Measurements from ENCODE around the gene HTR6.
A peak's percentile ranks its signal among the peaks of the same experiment; 100 is the strongest.

Gene HTR6

GRCh38 chr1:19654386-19654785 lies 10.3 kb upstream of the HTR6 start:
- intact Hi-C loops (cut with DNase I) = loop anchor here (5.0 kb wide), 1 partner anchor 167 kb away; the partner anchor contains the start of gene CAPZB

DNA sequence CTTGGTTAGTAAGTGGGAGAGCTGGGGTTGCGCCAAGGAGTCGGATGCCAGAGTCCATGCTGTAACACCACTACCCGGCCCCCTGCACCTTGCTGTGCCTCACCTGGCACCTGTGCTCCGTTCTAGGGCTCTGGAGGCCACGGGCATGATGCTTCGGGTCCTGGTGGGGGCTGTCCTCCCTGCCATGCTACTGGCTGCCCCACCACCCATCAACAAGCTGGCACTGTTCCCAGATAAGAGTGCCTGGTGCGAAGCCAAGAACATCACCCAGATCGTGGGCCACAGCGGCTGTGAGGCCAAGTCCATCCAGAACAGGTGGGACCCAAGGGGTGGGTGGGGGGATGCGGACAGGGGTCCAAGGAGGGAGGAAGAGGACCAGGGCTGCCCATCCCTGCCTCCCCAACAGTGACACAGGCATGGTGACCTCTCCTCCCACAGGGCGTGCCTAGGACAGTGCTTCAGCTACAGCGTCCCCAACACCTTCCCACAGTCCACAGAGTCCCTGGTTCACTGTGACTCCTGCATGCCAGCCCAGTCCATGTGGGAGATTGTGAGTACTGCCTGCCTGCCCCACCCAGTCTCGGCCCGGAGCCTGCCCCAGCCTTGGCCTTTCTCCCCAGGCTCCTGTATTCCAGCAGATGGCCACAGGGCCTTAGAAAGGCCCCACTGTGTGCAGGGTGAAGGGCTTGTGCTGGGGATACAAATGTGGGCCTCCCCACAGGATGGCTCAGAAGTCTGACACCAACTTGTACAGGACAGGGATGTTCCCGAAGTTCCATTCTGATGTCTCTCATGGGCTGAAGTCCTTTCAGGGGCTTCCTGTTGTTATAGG lies 9.6 kb upstream of the HTR6 start:
- DNase-seq = peak in 2 of 10 donors; percentile 78 to 85
- intact Hi-C loops (cut with DNase I) = loop anchor here (5.0 kb wide), 1 partner anchor 168 kb away; the partner anchor contains the start of gene CAPZB

More at GRCh38 chr1:19654386-19654785, 10.3 kb upstream of the HTR6 start:
- peak in 1 of 10 donors; percentile 23 for DNase-seq

GRCh38 chr1:19655718-19656080 lies 9.0 kb upstream of the HTR6 start:
- intact Hi-C loops (cut with DNase I) = no loop called here
- peak in 2 of 10 donors; percentile 31 to 51 for DNase-seq

DNA sequence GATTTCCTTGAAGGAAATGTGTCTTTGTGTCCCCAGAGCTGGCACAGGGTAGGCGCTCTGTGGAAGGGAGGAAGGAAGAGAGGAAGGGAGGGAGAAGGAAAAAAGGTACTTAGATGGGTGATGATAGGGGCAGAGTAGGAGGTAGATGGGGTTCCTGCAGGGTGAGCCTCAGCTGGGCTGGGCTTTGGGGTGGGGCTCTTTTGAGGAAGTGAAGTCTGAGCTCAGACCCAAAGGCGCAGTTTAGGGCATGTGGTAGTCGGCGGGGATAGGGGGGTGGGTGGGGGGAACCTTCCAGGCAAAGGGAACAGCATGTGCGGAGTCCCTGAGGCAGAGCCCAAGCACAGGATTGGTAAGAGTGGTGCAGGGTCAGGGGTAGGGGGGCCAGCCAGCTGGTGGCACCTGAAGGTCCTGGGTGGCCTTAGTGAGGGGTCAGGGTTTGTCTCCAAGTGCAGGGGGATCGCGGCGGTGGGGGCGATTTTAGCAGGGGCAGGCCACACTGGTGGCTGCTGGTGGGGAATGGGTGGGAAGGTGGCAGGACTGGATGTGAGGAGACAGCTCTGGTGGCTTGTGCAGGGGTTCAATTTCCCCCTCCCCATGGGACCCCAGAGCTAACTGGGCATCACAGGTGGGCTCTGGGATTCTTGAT lies 8.4 kb upstream of the HTR6 start:
- DNase-seq = peak in 2 of 10 donors; percentile 34 to 63
- intact Hi-C loops (cut with DNase I) = no loop called here

GRCh38 chr1:19656780-19657466 lies 7.8 kb upstream of the HTR6 start:
- intact Hi-C loops (cut with DNase I) = no loop called here
- DNase-seq = peak in 2 of 10 donors; percentile 9 to 44

- intact Hi-C loops (cut with DNase I) = no loop called here
- DNase-seq = no peak
These were observed 7.2 kb upstream of the HTR6 start for GRCh38 chr1:19657511-19657910.

- intact Hi-C loops (cut with DNase I) = no loop called here
- no peak for DNase-seq
These were observed 6.5 kb upstream of the HTR6 start for GRCh38 chr1:19658186-19658585.

DNA sequence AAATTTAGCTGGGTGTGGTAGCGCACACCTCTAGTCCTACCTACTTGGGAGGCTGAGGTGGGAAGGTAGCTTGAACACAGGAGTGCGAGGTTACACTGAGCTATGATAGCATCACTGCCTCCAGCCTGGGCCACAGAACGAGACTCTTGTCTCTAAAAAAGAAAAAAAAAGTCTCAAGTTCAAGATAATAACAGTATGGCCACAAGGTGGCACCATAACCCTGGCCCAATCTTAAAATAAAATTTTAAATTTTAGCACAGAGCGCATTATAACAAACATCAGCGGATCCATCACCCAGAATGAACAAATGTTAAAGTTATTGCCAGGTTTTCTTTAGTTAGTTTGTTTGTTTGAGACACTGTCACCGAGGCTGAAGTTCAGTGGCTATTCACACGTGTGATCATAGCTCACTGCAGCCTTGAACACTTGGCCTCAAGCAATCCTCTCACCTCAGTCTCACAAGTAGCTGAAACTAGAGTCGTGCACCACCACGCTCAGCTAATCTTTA lies 2.9 kb upstream of the HTR6 start:
- intact Hi-C loops (cut with DNase I) = loop anchor here (1.0 kb wide), 1 partner anchor 43 kb away; no protein-coding TSS in a partner anchor
- DNase-seq = no peak

GRCh38 chr1:19662313-19662712 lies 2.4 kb upstream of the HTR6 start:
- intact Hi-C loops (cut with DNase I) = no loop called here
- DNase-seq = no peak

DNA sequence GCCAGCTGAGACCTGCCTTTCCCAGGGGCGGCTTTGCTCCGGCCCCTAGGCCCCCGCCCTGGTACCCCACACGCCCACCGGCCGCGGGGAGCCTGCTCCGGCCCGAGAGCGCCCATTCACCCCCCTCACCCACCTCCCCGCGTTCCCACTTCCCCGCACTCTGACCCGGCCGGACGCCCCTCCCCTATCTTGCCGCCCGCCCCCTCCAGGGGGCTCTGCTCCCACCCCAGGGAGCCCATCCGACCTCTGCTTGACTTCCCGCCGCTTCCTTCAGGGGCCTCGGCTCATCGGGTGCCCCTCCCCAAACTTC lies 466 bp downstream of the HTR6 start:
- no peak for DNase-seq
- intact Hi-C loops (cut with DNase I) = no loop called here

DNA sequence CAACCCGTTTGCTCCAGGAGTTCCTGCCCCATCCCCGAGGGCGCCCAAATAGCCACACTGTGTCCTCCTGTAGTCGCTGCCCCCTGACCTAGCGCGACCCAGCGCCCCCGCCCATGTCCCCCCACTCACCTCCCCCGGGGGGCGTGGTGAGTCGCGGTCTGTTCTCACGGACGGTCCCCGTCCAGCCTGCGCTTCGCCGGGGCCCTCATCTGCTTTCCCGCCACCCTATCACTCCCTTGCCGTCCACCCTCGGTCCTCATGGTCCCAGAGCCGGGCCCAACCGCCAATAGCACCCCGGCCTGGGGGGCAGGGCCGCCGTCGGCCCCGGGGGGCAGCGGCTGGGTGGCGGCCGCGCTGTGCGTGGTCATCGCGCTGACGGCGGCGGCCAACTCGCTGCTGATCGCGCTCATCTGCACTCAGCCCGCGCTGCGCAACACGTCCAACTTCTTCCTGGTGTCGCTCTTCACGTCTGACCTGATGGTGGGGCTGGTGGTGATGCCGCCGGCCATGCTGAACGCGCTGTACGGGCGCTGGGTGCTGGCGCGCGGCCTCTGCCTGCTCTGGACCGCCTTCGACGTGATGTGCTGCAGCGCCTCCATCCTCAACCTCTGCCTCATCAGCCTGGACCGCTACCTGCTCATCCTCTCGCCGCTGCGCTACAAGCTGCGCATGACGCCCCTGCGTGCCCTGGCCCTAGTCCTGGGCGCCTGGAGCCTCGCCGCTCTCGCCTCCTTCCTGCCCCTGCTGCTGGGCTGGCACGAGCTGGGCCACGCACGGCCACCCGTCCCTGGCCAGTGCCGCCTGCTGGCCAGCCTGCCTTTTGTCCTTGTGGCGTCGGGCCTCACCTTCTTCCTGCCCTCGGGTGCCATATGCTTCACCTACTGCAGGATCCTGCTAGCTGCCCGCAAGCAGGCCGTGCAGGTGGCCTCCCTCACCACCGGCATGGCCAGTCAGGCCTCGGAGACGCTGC lies 1.1 kb downstream of the HTR6 start:
- DNase-seq = no peak
- intact Hi-C loops (cut with DNase I) = no loop called here

DNA sequence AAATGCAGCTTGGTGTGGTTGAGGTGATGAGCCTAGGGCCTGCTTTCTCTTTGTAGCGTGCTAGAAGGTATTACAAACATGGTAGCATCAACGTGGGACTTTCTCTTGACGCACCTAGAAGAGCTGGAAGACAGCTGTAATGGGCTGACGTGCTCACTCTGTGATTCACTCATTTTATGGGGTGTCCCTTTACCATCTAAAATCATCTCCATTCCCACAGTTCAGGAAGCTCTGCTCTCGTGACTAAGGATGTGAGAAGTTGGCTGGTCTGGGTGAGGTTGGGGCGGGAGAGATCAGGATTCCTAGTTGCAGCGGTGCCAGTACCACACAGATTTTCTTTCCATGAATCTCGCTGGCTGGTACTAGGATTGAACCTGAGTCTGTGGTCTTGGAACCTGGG lies 4.2 kb downstream of the HTR6 start:
- no peak for DNase-seq
- intact Hi-C loops (cut with DNase I) = no loop called here

DNA sequence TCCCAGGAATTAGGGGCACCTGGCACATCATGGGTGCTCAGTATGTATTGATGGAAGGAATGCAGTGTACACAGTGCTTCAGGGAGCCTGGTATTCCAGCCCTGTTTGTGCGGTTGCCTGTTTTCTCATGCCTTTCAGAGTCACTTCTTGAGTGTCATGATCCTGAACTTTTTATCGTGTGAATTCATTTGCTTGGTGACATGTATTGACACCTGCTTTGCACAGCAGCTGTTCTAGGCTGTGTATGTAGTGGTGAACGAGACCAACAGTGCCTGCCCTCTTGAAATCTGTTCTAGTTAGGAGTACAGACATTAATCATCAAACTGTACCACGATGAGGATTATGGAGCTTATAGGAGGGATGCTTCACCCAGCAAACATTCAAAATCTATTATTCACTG lies 6.1 kb downstream of the HTR6 start:
- no peak for DNase-seq
- intact Hi-C loops (cut with DNase I) = no loop called here

DNA sequence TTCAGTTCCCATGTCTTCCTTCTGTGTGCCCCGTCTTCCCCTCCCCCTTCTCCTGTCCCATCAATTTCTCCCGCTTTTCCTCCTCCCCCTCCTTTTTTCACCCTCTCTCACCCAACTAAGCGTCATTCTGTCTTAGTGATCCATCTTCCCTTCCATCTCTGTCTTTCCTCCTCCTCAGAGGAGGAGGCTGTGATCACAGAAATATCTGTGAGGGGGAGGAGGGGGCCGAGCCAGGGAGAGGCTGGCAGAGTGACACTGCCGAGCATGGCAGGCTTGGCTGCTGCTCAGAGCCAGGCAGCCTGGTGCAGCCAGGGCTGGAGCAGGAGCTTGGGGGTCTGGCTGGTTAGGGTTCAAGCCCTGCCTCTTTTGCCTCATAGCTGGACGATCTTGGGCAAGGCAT lies 7.6 kb downstream of the HTR6 start:
- intact Hi-C loops (cut with DNase I) = no loop called here
- DNase-seq = peak in 6 of 10 donors; percentile 31 to 91 (median 72)

DNA sequence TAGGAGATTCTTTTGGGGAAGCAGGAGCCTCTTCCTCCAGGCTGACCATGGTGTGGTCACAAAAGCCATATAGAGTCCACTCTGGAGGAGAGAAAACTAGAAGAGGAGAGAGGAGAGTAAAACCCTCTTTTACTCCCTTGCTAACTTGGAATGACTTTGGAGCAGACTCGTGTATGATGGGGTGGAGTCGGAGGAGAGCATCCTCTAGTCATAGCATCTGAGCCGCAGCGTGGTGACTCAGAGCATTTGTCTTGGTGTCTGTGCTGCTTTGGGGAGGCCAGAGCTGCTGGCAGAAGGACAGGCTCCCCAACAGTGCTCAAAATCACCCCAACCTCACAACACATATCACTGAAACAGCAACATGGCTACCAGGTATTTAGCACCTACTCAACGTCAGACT lies 11.1 kb downstream of the HTR6 start:
- DNase-seq = peak in 1 of 10 donors; percentile 47
- intact Hi-C loops (cut with DNase I) = no loop called here

DNA sequence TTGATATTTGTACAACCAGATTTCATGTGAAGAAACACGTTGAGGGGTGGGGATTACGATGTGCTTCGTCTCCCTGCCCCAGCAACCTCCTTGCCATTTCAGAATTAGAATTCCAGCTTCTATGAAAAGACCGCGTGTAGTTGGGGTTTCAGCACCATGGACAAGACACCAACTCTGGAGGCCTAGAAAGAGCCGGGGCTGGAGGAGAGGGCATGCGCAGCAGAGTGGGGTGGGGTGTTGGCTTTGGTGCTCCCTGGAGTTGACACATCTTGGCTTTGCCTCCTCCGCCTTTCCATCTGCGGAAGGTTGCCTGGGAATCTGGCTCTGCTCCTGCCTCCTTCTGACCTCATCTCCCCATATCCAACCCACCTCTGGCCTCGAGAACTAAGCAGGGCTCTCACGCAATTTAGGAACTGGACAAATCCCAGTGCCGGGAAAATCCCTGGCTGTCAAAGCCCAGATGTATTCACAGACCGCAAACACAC lies 11.8 kb downstream of the HTR6 start:
- intact Hi-C loops (cut with DNase I) = no loop called here
- no peak for DNase-seq

GRCh38 chr1:19678493-19678892 lies 13.8 kb downstream of the HTR6 start:
- no peak for DNase-seq
- intact Hi-C loops (cut with DNase I) = no loop called here

DNA sequence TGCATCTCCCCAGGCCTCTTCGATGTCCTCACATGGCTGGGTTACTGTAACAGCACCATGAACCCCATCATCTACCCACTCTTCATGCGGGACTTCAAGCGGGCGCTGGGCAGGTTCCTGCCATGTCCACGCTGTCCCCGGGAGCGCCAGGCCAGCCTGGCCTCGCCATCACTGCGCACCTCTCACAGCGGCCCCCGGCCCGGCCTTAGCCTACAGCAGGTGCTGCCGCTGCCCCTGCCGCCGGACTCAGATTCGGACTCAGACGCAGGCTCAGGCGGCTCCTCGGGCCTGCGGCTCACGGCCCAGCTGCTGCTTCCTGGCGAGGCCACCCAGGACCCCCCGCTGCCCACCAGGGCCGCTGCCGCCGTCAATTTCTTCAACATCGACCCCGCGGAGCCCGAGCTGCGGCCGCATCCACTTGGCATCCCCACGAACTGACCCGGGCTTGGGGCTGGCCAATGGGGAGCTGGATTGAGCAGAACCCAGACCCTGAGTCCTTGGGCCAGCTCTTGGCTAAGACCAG lies 14.3 kb downstream of the HTR6 start:
- intact Hi-C loops (cut with DNase I) = no loop called here
- DNase-seq = no peak

DNA sequence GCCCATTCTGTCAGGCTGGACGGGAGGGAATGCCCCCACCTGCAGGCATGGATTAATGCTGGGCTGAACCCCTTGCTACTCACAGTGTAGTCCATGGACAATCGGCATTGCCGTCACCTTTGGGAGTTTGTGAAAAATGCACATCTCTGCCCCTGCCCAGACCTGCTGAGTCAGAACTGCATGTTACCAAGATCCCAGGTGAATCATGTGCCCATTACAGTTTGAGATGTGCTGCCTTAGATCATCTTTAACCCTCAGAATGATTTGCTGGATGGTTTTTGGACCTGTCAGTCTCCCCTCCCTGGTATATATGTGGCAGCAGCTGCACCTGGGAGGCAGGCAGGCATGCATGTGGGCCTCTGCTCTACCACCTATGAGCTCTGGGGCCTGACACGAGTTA lies 15.0 kb downstream of the HTR6 start:
- no peak for DNase-seq
- intact Hi-C loops (cut with DNase I) = no loop called here

GRCh38 chr1:19680644-19681043 lies 16.0 kb downstream of the HTR6 start:
- intact Hi-C loops (cut with DNase I) = no loop called here
- DNase-seq = no peak

Data from posterior cingulate gyrus (tissue), 11 donors.